Activated CD4-positive, alpha-beta T cell treated with anti-CD3 and anti-CD28 coated beads, Interleukin-2, Interleukin-4, amounts not matched to agents 100 ng/mL and 50 ng/mL, durations not matched to agents 16 hours and 8 hours (primary cell): ENCODE results near the gene RBM20.
A peak's percentile ranks its signal among the peaks of the same experiment; 100 is the strongest.

ENCODE experiments used
- DNase-seq: peaks from one replicate; pipeline ENCODE4 v3.0.0-alpha.2; 2020; ENCODE audit warnings: low spot score

RBM20 gene

GRCh38 chr10:110834629-110835301, 190.6 kb downstream of the RBM20 start:
- no peak for DNase-seq

DNA sequence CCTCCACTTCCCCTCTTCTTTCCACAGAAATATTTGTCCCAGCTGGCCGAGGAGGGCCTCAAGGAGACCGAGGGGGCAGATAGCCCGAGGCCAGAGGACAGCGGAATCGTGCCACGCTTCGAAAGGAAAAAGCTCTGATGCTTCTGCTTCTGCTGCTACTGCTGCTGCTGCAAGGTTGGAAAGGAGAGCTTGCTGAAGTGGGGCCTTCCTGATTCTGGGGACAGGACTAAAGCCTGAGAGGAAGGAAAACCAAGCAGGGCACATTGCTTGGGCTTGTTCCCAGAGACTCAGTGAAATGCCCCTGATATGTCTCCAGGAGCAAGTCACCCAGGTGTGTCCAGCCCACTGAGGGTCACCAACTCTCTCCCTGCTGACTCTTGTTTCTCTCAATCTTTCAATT, 191.7 kb downstream of the RBM20 start:
- no peak for DNase-seq

- DNase-seq, result no peak
These were observed 192.6 kb downstream of the RBM20 start for GRCh38 chr10:110836706-110837105.

DNA sequence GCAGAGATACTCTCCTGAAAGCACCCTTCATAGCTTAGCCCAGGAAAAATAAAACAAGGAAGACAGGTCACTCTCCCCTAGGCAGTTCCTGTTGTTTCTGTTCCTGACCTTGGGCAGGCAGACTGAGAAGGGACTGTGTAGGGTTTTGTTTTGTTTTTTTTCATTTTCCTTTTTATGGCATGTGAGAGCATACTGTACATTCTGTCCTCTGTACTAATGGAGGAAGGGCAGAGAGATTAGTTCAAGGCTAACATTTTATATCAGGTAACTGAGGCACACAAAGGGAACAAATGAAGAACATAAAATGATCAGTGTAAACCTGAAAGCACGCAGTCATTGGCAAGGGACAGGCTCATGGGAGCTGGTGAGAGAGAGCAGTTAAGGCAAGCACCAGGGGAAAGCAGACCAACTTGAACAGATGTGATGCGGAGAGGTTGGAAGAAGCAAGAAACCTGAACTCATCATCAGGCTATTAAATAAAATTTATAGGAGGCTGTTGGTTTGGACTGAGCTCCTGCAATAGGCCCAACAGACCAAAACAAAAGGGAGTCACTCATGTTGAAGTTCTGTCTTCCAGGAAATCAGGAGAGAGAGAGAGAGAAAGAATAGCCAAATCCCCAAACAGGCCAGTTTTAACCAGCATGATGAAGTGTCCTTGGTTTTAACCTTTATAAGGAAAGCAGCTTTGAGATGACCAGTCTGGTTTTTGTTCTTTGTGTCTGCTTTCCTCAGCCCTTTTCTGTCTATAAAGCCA, 193.5 kb downstream of the RBM20 start:
- DNase-seq, result no peak

DNA sequence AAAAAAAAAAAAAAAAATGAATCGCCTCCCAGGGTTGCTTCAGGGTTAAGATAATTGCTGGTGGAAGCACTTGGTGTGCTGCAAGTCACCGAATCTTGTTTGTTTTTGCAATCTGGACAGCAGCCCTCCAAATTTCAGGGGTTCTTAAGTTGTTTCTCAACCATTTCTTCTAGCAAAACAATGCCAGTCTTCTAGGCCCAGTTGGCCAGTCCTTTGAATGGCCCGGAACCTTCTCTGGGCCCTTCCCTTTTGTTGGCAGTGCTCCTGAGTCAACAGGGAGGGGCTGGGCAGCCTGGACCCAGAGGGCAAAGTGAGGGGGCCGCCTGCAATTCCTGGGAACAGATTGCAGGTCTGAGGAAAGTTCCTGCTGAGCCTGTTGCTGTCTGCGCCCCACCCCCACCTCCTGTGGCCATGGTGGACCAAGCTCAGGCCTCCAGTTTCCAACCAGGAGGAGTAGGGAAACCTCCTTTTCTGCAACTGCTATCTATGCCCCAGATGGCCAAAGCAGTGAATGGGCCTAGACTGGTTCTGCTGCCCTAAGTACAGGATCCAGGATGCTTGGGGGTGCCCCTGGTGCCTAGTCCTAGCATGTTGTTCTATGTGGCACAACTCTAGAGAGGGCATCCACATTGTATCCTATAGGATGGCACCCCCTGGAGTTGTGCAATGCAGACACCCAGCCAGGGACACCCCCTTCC, 196.2 kb downstream of the RBM20 start:
- no peak for DNase-seq

GRCh38 chr10:110840923-110841428, 196.8 kb downstream of the RBM20 start:
- no peak for DNase-seq

GRCh38 chr10:110841767-110842267, 197.7 kb downstream of the RBM20 start:
- DNase-seq, result no peak

- no peak for DNase-seq
These were observed 198.3 kb downstream of the RBM20 start for GRCh38 chr10:110842326-110842904.

- DNase-seq, result peak; percentile 76
These were observed 198.9 kb downstream of the RBM20 start for GRCh38 chr10:110843031-110843430.

DNA sequence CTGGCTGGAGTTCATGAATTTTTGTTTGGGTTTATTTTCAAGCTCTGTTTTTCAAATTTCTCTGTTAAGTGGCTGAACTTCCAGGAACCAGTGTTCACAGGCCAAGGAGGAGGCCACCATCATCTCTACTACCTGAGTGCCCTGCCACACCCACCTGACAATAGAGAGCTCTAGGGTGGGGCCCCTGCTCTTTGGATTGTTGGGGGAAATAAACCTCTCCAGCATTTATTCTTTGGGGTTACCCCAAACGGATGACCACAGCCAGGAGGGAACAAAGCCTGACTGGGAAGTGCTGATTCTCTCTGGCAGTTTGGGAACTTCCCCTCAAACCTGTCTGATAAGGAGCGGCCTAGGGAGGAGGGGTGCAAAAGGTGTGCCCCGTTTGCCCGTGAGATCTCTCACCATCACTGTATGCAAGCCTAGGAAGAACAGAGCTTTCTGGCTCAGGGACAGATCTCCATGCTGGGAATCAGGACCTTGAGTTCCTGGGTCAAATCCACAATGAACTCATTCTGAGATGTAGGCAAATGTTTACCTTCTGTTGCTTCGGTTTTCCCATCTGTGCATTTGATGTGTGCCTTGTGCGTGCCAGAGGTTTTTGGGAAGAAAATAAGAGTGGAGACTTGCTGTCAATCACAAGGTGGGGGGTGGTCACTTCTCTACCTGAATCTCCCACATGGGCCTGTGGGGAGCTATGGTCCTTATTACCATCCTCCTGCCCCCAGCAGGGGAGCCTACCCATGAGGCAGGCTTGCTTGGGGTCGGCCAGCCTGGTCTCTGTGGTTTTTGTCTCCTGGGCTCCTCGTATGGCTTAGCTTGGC, 199.9 kb downstream of the RBM20 start:
- no peak for DNase-seq

- no peak for DNase-seq
These were observed 200.4 kb downstream of the RBM20 start for GRCh38 chr10:110844617-110844881.

DNA sequence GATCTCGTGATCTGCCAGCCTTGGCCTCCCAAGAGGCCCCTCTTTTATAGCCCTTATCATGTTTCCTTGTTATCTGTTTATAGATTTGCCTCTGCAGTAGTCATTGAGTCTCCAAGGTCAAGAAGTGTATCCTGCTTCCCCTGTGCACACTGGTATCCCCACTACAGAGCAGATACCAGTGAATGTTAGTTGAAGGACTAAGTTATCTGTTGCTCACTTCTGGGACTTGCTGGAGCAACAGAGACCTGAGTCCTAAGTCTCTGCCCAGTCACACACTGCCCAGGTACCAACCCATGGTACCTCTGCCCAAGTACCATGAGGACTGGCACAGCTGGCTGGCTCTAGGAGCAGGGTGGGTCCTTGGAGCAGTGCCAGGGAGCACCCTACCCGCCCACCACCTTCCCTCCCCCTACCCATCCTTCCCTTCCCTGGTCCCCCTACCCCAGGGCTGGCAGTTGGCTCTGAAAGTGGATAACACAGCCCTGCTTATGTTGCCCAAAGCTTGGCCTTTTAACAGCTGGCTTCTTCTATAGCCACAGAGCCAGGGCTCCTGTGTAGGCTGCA, 201.1 kb downstream of the RBM20 start:
- DNase-seq, result no peak

GRCh38 chr10:110845756-110846620, 201.9 kb downstream of the RBM20 start:
- DNase-seq, result no peak

DNA sequence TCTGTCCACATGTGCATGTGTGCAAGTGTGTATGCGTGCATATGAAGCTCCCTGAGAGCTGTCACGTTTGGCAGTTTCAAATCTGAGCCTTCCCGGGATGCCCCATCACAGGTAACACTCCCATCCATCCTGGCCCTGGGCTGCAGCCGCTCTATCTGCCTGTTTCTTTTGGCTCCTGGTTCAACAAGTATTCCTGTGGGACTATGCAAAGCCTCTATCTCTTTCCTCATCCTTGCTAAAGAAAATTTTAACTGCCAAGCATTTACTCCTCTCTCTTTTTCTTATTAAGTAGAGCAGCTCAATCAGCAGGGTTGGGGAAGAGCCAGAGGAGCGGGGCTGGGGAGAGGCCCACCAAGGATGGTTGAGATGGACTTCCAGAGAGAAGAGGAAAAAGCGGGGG, 203.2 kb downstream of the RBM20 start:
- no peak for DNase-seq

GRCh38 chr10:110848106-110848505, 204.0 kb downstream of the RBM20 start:
- DNase-seq, result no peak

GRCh38 chr10:110850099-110850498, 206.0 kb downstream of the RBM20 start:
- no peak for DNase-seq

GRCh38 chr10:110851020-110851612, 207.0 kb downstream of the RBM20 start:
- DNase-seq, result no peak

- DNase-seq, result peak; percentile 50
These were observed 208.2 kb downstream of the RBM20 start for GRCh38 chr10:110852255-110852896.

DNA sequence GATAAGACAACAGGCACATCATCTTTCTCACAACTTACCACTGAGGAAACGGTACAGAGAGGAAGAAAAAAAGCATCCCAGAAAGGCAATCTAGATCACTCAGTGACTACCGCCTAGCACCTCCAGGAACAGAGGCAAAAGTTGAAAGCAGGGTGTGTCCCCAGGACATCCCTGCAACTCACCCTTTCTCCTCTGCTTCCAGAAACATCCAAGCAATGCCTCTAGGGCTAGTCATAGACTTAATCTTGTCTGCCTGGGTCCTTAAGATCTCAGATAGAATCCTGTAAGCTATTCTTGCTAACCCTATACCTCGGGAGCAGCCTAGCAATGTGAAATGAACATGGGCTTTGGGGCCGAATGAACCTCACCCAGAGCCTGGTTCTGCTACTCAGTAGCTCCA, 208.8 kb downstream of the RBM20 start:
- DNase-seq, result no peak
